ENCODE results near the gene BABAM2. TPM values are rescaled to one million over a fixed set of nuclear protein-coding genes. Genes with fewer than 3 reads are reported as not detected.
"Not testable (repeated sequence)": the region's sequence is repeated elsewhere in the genome, so short reads cannot be mapped to it uniquely, and the experiment has no call there.

BABAM2 gene
- total RNA-seq, 1 donor from 2014 or later = 46.7 TPM

- Mint-ChIP-seq H3K4me3 (no peak overlapping the region), H3K27me3 (no peaks in the 10 kb centered on the region), H3K4me1 (peaks cover 43% of the 10 kb centered on the region), H3K9me3 (no peaks in the 10 kb centered on the region), H3K27ac (no peak overlapping the region), H3K36me3 (ENCODE audit: low read depth) (peaks cover 28% of the 10 kb centered on the region)
- no peak for DNase-seq
- intact Hi-C loops (cut with micrococcal nuclease) = loop anchor here (10.0 kb wide), 1 partner anchor 545 kb away; no protein-coding TSS in a partner anchor
Measured at GRCh38 chr2:28250006-28250405, 359.5 kb downstream of the BABAM2 start.

GRCh38 chr2:28251337-28251736, 360.8 kb downstream of the BABAM2 start:
- H3K27ac Mint-ChIP-seq = peak overlapping the region; percentile 70
- peak overlapping the region; percentile 74 for H3K4me3 Mint-ChIP-seq
- peaks cover 43% of the 10 kb centered on the region for H3K4me1 Mint-ChIP-seq
- H3K36me3 Mint-ChIP-seq (ENCODE audit: low read depth) = peaks cover 21% of the 10 kb centered on the region
- intact Hi-C loops (cut with micrococcal nuclease) = loop anchor here (10.0 kb wide), 1 partner anchor 547 kb away; no protein-coding TSS in a partner anchor
- H3K27me3 Mint-ChIP-seq = no peaks in the 10 kb centered on the region
- no peaks in the 10 kb centered on the region for H3K9me3 Mint-ChIP-seq
- DNase-seq = peak; percentile 84

GRCh38 chr2:28252311-28252710, 361.8 kb downstream of the BABAM2 start:
- peaks cover 23% of the 10 kb centered on the region for H3K36me3 Mint-ChIP-seq (ENCODE audit: low read depth)
- H3K27ac Mint-ChIP-seq = peak overlapping the region; percentile 21
- no peaks in the 10 kb centered on the region for H3K9me3 Mint-ChIP-seq
- peak overlapping the region; percentile 29 for H3K4me3 Mint-ChIP-seq
- DNase-seq = peak; percentile 86
- intact Hi-C loops (cut with micrococcal nuclease) = loop anchor here (1.0 to 10.0 kb wide), 5 partner anchors 24 to 548 kb away; partner anchors contain the start of gene FOSL2
- H3K27me3 Mint-ChIP-seq = no peaks in the 10 kb centered on the region
- peaks cover 42% of the 10 kb centered on the region for H3K4me1 Mint-ChIP-seq

- intact Hi-C loops (cut with micrococcal nuclease) = loop anchor here (2.0 to 10.0 kb wide), 3 partner anchors 139 to 549 kb away; partner anchors contain the start of gene FOSL2
- no peak overlapping the region for H3K4me3 Mint-ChIP-seq
- peaks cover 38% of the 10 kb centered on the region for H3K4me1 Mint-ChIP-seq
- H3K27me3 Mint-ChIP-seq = no peaks in the 10 kb centered on the region
- peaks cover 21% of the 10 kb centered on the region for H3K36me3 Mint-ChIP-seq (ENCODE audit: low read depth)
- no peaks in the 10 kb centered on the region for H3K9me3 Mint-ChIP-seq
- H3K27ac Mint-ChIP-seq = no peak overlapping the region
- no peak for DNase-seq
Measured at GRCh38 chr2:28253543-28253942, 363.0 kb downstream of the BABAM2 start.

- not testable (repeated sequence) for H3K4me3 Mint-ChIP-seq, DNase-seq, H3K27ac Mint-ChIP-seq, H3K9me3 Mint-ChIP-seq, H3K27me3 Mint-ChIP-seq
- peaks cover 33% of the 10 kb centered on the region for H3K4me1 Mint-ChIP-seq
- intact Hi-C loops (cut with micrococcal nuclease) = loop anchor here (10.0 kb wide), 1 partner anchor 550 kb away; no protein-coding TSS in a partner anchor
- peaks cover 23% of the 10 kb centered on the region for H3K36me3 Mint-ChIP-seq (ENCODE audit: low read depth)
Measured at GRCh38 chr2:28255231-28255630, 364.7 kb downstream of the BABAM2 start.

- no peaks in the 10 kb centered on the region for H3K9me3 Mint-ChIP-seq
- no peak overlapping the region for H3K27ac Mint-ChIP-seq
- no peaks in the 10 kb centered on the region for H3K27me3 Mint-ChIP-seq
- H3K36me3 Mint-ChIP-seq (ENCODE audit: low read depth) = peaks cover 29% of the 10 kb centered on the region
- no peak for DNase-seq
- intact Hi-C loops (cut with micrococcal nuclease) = loop anchor here (10.0 kb wide), 1 partner anchor 552 kb away; no protein-coding TSS in a partner anchor
- H3K4me3 Mint-ChIP-seq = no peak overlapping the region
- peaks cover 24% of the 10 kb centered on the region for H3K4me1 Mint-ChIP-seq
Measured at GRCh38 chr2:28257182-28257581, 366.7 kb downstream of the BABAM2 start.

GRCh38 chr2:28259226-28259625, 368.7 kb downstream of the BABAM2 start:
- H3K27me3 Mint-ChIP-seq, H3K27ac Mint-ChIP-seq, H3K9me3 Mint-ChIP-seq, H3K4me3 Mint-ChIP-seq, DNase-seq, H3K4me1 Mint-ChIP-seq: not testable (repeated sequence)
- intact Hi-C loops (cut with micrococcal nuclease) = loop anchor here (10.0 kb wide), 1 partner anchor 554 kb away; no protein-coding TSS in a partner anchor
- peaks cover 25% of the 10 kb centered on the region for H3K36me3 Mint-ChIP-seq (ENCODE audit: low read depth)

GRCh38 chr2:28263690-28264089, 373.2 kb downstream of the BABAM2 start:
- Mint-ChIP-seq H3K4me3 (no peak overlapping the region), H3K4me1 (peaks cover 3% of the 10 kb centered on the region), H3K27ac (no peak overlapping the region), H3K27me3 (no peaks in the 10 kb centered on the region), H3K9me3 (no peaks in the 10 kb centered on the region), H3K36me3 (ENCODE audit: low read depth) (peaks cover 24% of the 10 kb centered on the region)
- DNase-seq = no peak
- intact Hi-C loops (cut with micrococcal nuclease) = no loop called here

GRCh38 chr2:28267282-28267681, 376.8 kb downstream of the BABAM2 start:
- Mint-ChIP-seq H3K4me1 (peaks cover 23% of the 10 kb centered on the region), H3K9me3 (no peaks in the 10 kb centered on the region), H3K36me3 (ENCODE audit: low read depth) (peaks cover 19% of the 10 kb centered on the region), H3K27me3 (no peaks in the 10 kb centered on the region), H3K4me3 (no peak overlapping the region), H3K27ac (no peak overlapping the region)
- intact Hi-C loops (cut with micrococcal nuclease) = no loop called here
- no peak for DNase-seq

GRCh38 chr2:28268386-28268785, 377.9 kb downstream of the BABAM2 start:
- Mint-ChIP-seq H3K9me3 (no peaks in the 10 kb centered on the region), H3K4me1 (peaks cover 26% of the 10 kb centered on the region), H3K36me3 (ENCODE audit: low read depth) (peaks cover 19% of the 10 kb centered on the region), H3K27me3 (no peaks in the 10 kb centered on the region), H3K27ac (no peak overlapping the region), H3K4me3 (no peak overlapping the region)
- no peak for DNase-seq
- intact Hi-C loops (cut with micrococcal nuclease) = no loop called here

GRCh38 chr2:28269019-28269784, 378.7 kb downstream of the BABAM2 start:
- intact Hi-C loops (cut with micrococcal nuclease) = no loop called here
- DNase-seq = no peak
- Mint-ChIP-seq H3K4me1 (peaks cover 29% of the 10 kb centered on the region), H3K9me3 (no peaks in the 10 kb centered on the region), H3K27ac (no peak overlapping the region), H3K36me3 (ENCODE audit: low read depth) (peaks cover 19% of the 10 kb centered on the region), H3K4me3 (no peak overlapping the region), H3K27me3 (no peaks in the 10 kb centered on the region)

GRCh38 chr2:28270456-28271152, 380.1 kb downstream of the BABAM2 start:
- intact Hi-C loops (cut with micrococcal nuclease) = loop anchor here (10.0 kb wide), 1 partner anchor 366 kb away; no protein-coding TSS in a partner anchor
- H3K36me3 Mint-ChIP-seq (ENCODE audit: low read depth) = peaks cover 19% of the 10 kb centered on the region
- H3K27ac Mint-ChIP-seq = no peak overlapping the region
- no peak for DNase-seq
- H3K9me3 Mint-ChIP-seq = no peaks in the 10 kb centered on the region
- peaks cover 41% of the 10 kb centered on the region for H3K4me1 Mint-ChIP-seq
- H3K4me3 Mint-ChIP-seq = no peak overlapping the region
- no peaks in the 10 kb centered on the region for H3K27me3 Mint-ChIP-seq

- intact Hi-C loops (cut with micrococcal nuclease) = loop anchor here (10.0 kb wide), 1 partner anchor 367 kb away; no protein-coding TSS in a partner anchor
- Mint-ChIP-seq H3K4me3 (peak overlapping the region; percentile 31), H3K9me3 (no peaks in the 10 kb centered on the region)
Measured at GRCh38 chr2:28271231-28271918, 380.8 kb downstream of the BABAM2 start.

More at GRCh38 chr2:28271231-28271918, 380.8 kb downstream of the BABAM2 start:
- Mint-ChIP-seq H3K36me3 (ENCODE audit: low read depth) (peaks cover 17% of the 10 kb centered on the region), H3K4me1 (peaks cover 47% of the 10 kb centered on the region), H3K27me3 (no peaks in the 10 kb centered on the region), H3K27ac (peak overlapping the region; percentile 4)
- DNase-seq = no peak

Measured in activated CD4-positive, alpha-beta T cell treated with anti-CD3 and anti-CD28 coated beads, Interleukin-2, amount 10 ng/mL, durations not matched to agents 24 days and 14 days (primary cell).